ENCODE data around the gene SDS.

- TF ChIP-seq GATA2 (IDR thresholded peaks at IDR 0.05; ENCODE audit: low read depth, low read length) (no peak), GATA3 (IDR thresholded peaks at IDR 0.05; ENCODE audit: low read depth, low read length) (no peak)
Observed at GRCh38 chr12:113398346-113399290, 5.1 kb downstream of the SDS start.

All from SH-SY5Y (cell line).